Measurements from ENCODE around the gene XG. TPM values are rescaled to one million over a fixed set of nuclear protein-coding genes. Genes with fewer than 3 reads are reported as not detected.
A peak's percentile ranks its signal among the peaks of the same experiment; 100 is the strongest.
"Not testable (repeated sequence)": the region's sequence is repeated elsewhere in the genome, so short reads cannot be mapped to it uniquely, and the experiment has no call there.

Gene XG
- total RNA-seq, 2 donors from 2014 or later = 0.26 TPM; not detected in 1

DNA sequence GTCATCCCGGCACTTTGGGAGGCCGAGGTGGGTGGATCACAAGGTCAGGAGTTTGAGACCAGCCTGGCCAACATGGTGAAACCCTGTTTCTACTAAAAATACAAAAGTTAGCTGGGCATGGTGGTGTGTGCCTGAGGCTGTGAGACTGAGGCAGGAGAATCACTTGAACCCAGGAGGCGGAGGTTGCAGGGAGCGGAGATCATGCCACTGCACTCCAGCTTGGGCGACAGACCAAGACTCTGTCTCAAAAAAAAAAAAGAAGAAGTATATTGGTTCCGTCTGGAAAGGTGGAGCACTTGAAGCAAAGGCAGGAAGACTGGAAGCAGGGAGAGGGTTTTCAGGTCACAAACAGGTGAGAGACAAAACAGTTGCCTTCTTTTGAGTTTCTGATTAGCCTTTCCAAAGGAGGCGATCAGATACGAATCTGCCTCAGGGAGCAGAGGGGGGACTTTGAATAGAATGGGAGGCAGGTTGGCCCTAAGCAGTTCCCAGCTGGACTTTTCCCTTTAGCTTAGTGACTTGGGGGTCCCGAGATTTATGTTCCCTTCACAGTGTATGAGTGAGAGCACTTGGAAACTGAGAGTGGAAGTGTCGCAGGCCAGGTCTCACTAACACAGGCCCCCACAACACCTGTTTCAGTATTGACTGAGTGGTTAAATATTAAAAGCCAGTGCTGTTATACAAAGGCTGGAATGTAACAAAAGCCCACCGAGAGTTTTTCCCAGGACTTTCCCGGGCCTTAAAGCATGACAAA, 28.8 kb downstream of the XG start:
- H3K36me3 ChIP-seq (replicated peaks in 1 of 2; ENCODE audit: insufficient read depth in 1 of 2, low read depth in 2 of 2); H3K9me3 ChIP-seq; H3K27me3 ChIP-seq; intact Hi-C loops (cut with DNase I); H3K4me3 ChIP-seq: not testable (repeated sequence)
- WGBS, 2 donors = 37 to 38% methylated on average over 11 to 12 of the region's 12 CpGs
- Histone ChIP-seq H3K4me1 (peaks cover 13% of the 10 kb centered on the region), H3K27ac (peak overlapping the region in 3 of 4 donors; percentile 30 to 65 (median 40))
- TF ChIP-seq POLR2A (IDR thresholded peaks at IDR 0.05) = peak in 1 of 3 donors; percentile 9
- DNase-seq (peak in 2 of 4 donors; percentile 35 to 40), ATAC-seq (peak; percentile 71)

DNA sequence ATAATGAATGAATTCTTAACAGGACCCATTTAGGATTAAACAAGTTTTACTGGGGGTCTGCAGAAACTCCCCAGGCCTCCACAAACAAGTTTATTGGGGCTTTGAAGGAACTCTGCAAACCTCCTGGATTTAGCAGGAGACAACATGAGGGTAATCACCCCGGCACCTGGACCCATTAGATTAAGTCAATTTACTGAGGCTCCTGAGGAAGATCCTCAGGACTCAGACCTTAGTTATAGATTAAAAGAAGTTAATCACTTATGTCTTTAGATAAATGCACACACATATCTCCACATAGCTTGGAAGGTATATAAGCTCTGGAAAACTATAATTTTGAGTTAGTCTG, 29.4 kb downstream of the XG start:
- DNase-seq = no peak
- Histone ChIP-seq H3K4me3 (no peak overlapping the region), H3K4me1 (peaks cover 13% of the 10 kb centered on the region), H3K9me3 (no peaks in the 10 kb centered on the region), H3K27me3 (no peaks in the 10 kb centered on the region), H3K27ac (peak overlapping the region in 2 of 4 donors; percentile 30 to 65), H3K36me3 (replicated peaks in 1 of 2; ENCODE audit: insufficient read depth in 1 of 2, low read depth in 2 of 2) (no peaks in the 10 kb centered on the region)
- TF ChIP-seq POLR2A (IDR thresholded peaks at IDR 0.05) = no peak
- TF ChIP-seq, protein P1, sequence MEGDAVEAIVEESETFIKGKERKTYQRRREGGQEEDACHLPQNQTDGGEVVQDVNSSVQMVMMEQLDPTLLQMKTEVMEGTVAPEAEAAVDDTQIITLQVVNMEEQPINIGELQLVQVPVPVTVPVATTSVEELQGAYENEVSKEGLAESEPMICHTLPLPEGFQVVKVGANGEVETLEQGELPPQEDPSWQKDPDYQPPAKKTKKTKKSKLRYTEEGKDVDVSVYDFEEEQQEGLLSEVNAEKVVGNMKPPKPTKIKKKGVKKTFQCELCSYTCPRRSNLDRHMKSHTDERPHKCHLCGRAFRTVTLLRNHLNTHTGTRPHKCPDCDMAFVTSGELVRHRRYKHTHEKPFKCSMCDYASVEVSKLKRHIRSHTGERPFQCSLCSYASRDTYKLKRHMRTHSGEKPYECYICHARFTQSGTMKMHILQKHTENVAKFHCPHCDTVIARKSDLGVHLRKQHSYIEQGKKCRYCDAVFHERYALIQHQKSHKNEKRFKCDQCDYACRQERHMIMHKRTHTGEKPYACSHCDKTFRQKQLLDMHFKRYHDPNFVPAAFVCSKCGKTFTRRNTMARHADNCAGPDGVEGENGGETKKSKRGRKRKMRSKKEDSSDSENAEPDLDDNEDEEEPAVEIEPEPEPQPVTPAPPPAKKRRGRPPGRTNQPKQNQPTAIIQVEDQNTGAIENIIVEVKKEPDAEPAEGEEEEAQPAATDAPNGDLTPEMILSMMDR (IDR thresholded peaks at IDR 0.05) = no peak
- intact Hi-C loops (cut with DNase I) = no loop called here
- WGBS, 2 donors = 25 to 30% methylated on average over 1 of the region's 1 CpG
- ATAC-seq = no peak

DNA sequence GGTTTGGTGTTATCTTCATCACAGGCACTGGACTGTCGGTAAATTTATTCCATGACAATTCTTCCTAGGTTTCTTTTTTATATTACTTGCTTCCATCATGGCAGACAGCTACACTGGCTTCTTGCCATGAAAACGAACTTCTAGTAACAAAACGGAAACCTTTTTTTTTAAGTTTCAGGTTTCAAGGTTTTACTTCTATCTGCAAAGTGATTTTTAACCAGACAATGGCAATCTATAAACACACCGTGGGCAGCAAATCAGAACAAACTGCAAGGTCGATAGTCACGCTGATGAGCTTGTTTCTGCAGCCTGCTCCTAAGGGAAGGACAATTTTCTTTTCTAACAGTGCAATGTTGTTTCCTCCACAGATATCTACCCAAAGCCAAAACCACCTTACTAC, 29.9 kb downstream of the XG start:
- peak overlapping the region in 1 of 4 donors; percentile 65 for H3K27ac ChIP-seq
- no peak for TF ChIP-seq POLR2A (IDR thresholded peaks at IDR 0.05)
- TF ChIP-seq, protein P1 (IDR thresholded peaks at IDR 0.05) = no peak
- H3K36me3 ChIP-seq (replicated peaks in 1 of 2; ENCODE audit: insufficient read depth in 1 of 2, low read depth in 2 of 2) = no peaks in the 10 kb centered on the region
- no peak overlapping the region for H3K4me3 ChIP-seq
- H3K9me3 ChIP-seq = no peaks in the 10 kb centered on the region
- intact Hi-C loops (cut with DNase I) = no loop called here
- 9 to 14% methylated on average over 6 of the region's 6 CpGs for WGBS, 2 donors
- ATAC-seq = no peak
- DNase-seq = no peak
- peaks cover 13% of the 10 kb centered on the region for H3K4me1 ChIP-seq
- no peaks in the 10 kb centered on the region for H3K27me3 ChIP-seq

DNA sequence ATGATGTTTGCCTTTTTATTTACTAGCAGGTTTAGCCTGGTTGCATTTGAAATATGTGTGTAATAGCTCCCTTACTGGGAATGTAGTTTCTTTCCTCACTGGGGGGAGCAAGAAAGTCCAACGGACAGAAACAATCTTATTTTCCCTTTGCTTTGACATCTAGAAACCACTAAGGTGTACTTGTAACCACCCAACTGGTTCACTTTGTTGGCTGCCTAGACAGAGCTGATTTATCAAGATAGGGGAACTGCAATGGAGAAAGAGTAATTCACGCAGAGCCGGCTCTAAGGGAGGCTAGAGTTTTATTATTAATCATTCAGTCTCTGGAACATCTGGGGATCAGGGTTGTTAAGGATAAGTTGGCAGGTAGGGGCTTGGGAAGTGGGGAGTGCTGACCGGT, 30.3 kb downstream of the XG start:
- intact Hi-C loops (cut with DNase I) = no loop called here
- Histone ChIP-seq H3K36me3 (replicated peaks in 1 of 2; ENCODE audit: insufficient read depth in 1 of 2, low read depth in 2 of 2) (no peaks in the 10 kb centered on the region), H3K4me1 (peaks cover 13% of the 10 kb centered on the region), H3K4me3 (no peak overlapping the region), H3K9me3 (no peaks in the 10 kb centered on the region), H3K27ac (peak overlapping the region in 1 of 4 donors; percentile 7), H3K27me3 (no peaks in the 10 kb centered on the region)
- ATAC-seq (no peak), DNase-seq (no peak)
- TF ChIP-seq, protein P1 (IDR thresholded peaks at IDR 0.05) = no peak
- no peak for TF ChIP-seq POLR2A (IDR thresholded peaks at IDR 0.05)
- 23 to 36% methylated on average over 4 of the region's 4 CpGs for WGBS, 2 donors

DNA sequence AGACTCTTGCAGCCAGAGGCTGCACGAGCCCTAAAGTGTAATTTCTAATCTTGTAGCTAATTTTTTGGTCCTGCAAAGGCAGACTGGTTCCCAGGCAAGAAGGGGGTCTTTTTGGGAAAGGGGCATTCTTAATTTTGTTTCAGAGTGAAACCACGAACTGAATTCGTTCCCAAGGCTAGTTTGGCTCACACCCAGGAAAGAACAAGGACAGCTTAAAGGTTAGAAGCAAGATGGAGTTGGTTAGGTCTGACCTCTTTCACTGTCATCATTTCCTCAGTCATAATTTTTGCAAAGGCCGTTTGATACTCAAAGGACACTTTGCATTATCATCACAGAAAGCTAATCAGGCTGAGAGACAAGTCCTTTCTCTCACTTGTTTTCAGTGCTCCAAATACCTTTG, 30.9 kb downstream of the XG start:
- ATAC-seq (no peak), DNase-seq (no peak)
- intact Hi-C loops (cut with DNase I) = no loop called here
- Histone ChIP-seq H3K4me1 (peaks cover 13% of the 10 kb centered on the region), H3K27me3 (no peaks in the 10 kb centered on the region), H3K27ac (no peak overlapping the region), H3K9me3 (no peaks in the 10 kb centered on the region), H3K4me3 (no peak overlapping the region), H3K36me3 (replicated peaks in 1 of 2; ENCODE audit: insufficient read depth in 1 of 2, low read depth in 2 of 2) (no peaks in the 10 kb centered on the region)
- TF ChIP-seq POLR2A (IDR thresholded peaks at IDR 0.05) = no peak
- TF ChIP-seq, protein P1 (IDR thresholded peaks at IDR 0.05) = no peak
- WGBS, 2 donors = 54 to 78% methylated on average over 3 to 4 of the region's 4 CpGs

All from body of pancreas (tissue), 4 donors.